SK-N-SH (cell line): Measurements from ENCODE around the gene C9orf43.

Source experiments
- EP300 ChIP-seq, 2 experiments: IDR thresholded peaks; 2 replicates each; pipeline versions ENCODE4 v1.4.0 to v1.6.1; 2012; ENCODE audit warnings: borderline replicate concordance in 1 of 2, low read depth in 1 of 2, low read length in 1 of 2
- YY1 ChIP-seq: IDR thresholded peaks from 2 replicates; pipeline ENCODE4 v1.4.0; 2012; ENCODE audit warnings: low read depth, mild to moderate bottlenecking

- TF ChIP-seq YY1 (no peak), EP300 (IDR thresholded peaks at IDR 0.05; ENCODE audit: borderline replicate concordance in 1 of 2, low read depth in 1 of 2, low read length in 1 of 2) (no peak)
Measured at GRCh38 chr9:113409883-113410206, 702 bp upstream of the C9orf43 start.
